B cell (primary cell): Measurements from ENCODE around the gene THAP5. TPM values are rescaled to one million over a fixed set of nuclear protein-coding genes. Genes with fewer than 3 reads are reported as not detected.

Experiments used
- ATAC-seq: fragments of 200-7000 bp; cut with Tn5 transposase; one replicate; pipeline ENCODE4 v1.10.0; 2021; ENCODE audit warnings: low read depth, mild to moderate bottlenecking, moderate number of reproducible peaks, moderate library complexity
- CTCF ChIA-PET: fragments of 350-600 bp; sonication (Branson Sonifier 250); formaldehyde crosslinking; loops from one replicate; lab custom pipeline; 2021; ENCODE audit warnings: antibody characterized with exemption, inconsistent platforms; lab: Charles Lee
- POLR2A ChIA-PET: fragments of 350-600 bp; sonication (Branson Sonifier 250); formaldehyde crosslinking; loops from one replicate; lab custom pipeline; 2021; ENCODE audit warnings: antibody characterized with exemption; lab: Charles Lee
- DNase-seq: peaks from one replicate; pipeline ENCODE4 v3.0.0; 2013
- H2AFZ ChIP-seq: 2 replicates; pipeline ENCODE4 v1.6.1; 2012; ENCODE audit warnings: mild to moderate bottlenecking, low read depth, low read length; ENCODE audit not compliant: insufficient read depth, poor library complexity, severe bottlenecking
- H3K27ac ChIP-seq, 2 donors: 1 replicate in 1 of 2; 2 replicates in 1 of 2; pipeline ENCODE4 v1.5.1; 2012 to 2013; ENCODE audit warnings: low read length in 2 of 2, mild to moderate bottlenecking in 2 of 2, moderate library complexity in 1 of 2
- H3K27me3 ChIP-seq, 4 experiments: fragments of 200-600 bp in 1 of 4; sonication (generic) in 1 of 4; replicated peaks in 1 of 4; 1 replicate in 2 of 4; 2 replicates in 2 of 4; pipeline versions ENCODE4 v1.6.1 to v1.7.0; 2013 to 2016; ENCODE audit warnings: low read length in 3 of 4, mild to moderate bottlenecking in 2 of 4, mixed read lengths in 1 of 4, moderate library complexity in 1 of 4; ENCODE audit not compliant: insufficient read depth in 4 of 4, control insufficient read depth in 3 of 4; ENCODE audit errors: control extremely low read depth in 1 of 4
- H3K36me3 ChIP-seq, 2 experiments: replicated peaks in 1 of 2; 1 replicate in 1 of 2; 2 replicates in 1 of 2; pipeline versions ENCODE4 v1.6.1 to v1.7.1; 2013; ENCODE audit warnings: low read length in 1 of 2; ENCODE audit not compliant: insufficient read depth in 2 of 2, control insufficient read depth in 1 of 2; ENCODE audit errors: control extremely low read depth in 1 of 2, extremely low read depth in 1 of 2
- H3K4me1 ChIP-seq, 2 donors: fragments of 200-600 bp in 1 of 2; sonication (generic) in 1 of 2; 1 replicate in 1 of 2; 2 replicates in 1 of 2; pipeline versions ENCODE4 v1.5.1 to v1.6.1; 2013 to 2017; ENCODE audit warnings: low read length in 2 of 2; ENCODE audit not compliant: control insufficient read depth in 2 of 2, insufficient read depth in 2 of 2
- H3K4me2 ChIP-seq: replicated peaks from 2 replicates; pipeline ENCODE3; 2012; ENCODE audit warnings: mild to moderate bottlenecking, low read depth, low read length; ENCODE audit not compliant: poor library complexity, severe bottlenecking
- H3K4me3 ChIP-seq, 5 experiments: fragments of 200-600 bp in 1 of 5; sonication (generic) in 1 of 5; 1 replicate in 3 of 5; 2 replicates in 2 of 5; pipeline versions ENCODE4 v1.5.1 to v1.7.0; 2011 to 2016; ENCODE audit warnings: low read length in 4 of 5, mild to moderate bottlenecking in 4 of 5, low read depth in 2 of 5, control low read depth in 1 of 5, moderate library complexity in 1 of 5; ENCODE audit not compliant: insufficient read depth in 1 of 5; ENCODE audit errors: control extremely low read depth in 1 of 5, extremely low read depth in 1 of 5
- H3K79me2 ChIP-seq: fragments of 200-600 bp; sonication (generic); one replicate; pipeline ENCODE4 v1.6.0; 2016; ENCODE audit warnings: low read length; ENCODE audit not compliant: control insufficient read depth, insufficient read depth
- H3K9ac ChIP-seq: fragments of 200-600 bp; sonication (generic); 2 replicates; pipeline ENCODE4 v1.6.1; 2017; ENCODE audit warnings: mild to moderate bottlenecking, low read length, moderate library complexity
- H3K9me3 ChIP-seq, 3 donors: one replicate each; pipeline versions ENCODE4 v1.6.1 to v1.7.1; 2013; ENCODE audit warnings: low read length in 2 of 3; ENCODE audit not compliant: control insufficient read depth in 2 of 3, insufficient read depth in 1 of 3; ENCODE audit errors: control extremely low read depth in 1 of 3
- H4K20me1 ChIP-seq: 2 replicates; pipeline ENCODE4 v1.6.0; 2012; ENCODE audit warnings: mild to moderate bottlenecking, low read length; ENCODE audit not compliant: insufficient read depth, control insufficient read depth, poor library complexity, severe bottlenecking
- H3K27ac Mint-ChIP-seq: one replicate; pipeline ENCODE4 v1.8.0; 2021; ENCODE audit warnings: mixed read lengths
- H3K27me3 Mint-ChIP-seq: one replicate; pipeline ENCODE4 v1.8.0; 2021; ENCODE audit warnings: mixed read lengths
- H3K4me1 Mint-ChIP-seq: one replicate; pipeline ENCODE4 v1.8.0; 2021; ENCODE audit warnings: mixed read lengths
- H3K4me3 Mint-ChIP-seq: one replicate; pipeline ENCODE4 v1.8.0; 2021; ENCODE audit warnings: mixed read lengths
- H3K9me3 Mint-ChIP-seq: one replicate; pipeline ENCODE4 v1.8.0; 2022; ENCODE audit warnings: mixed read lengths; ENCODE audit not compliant: insufficient read depth
- CTCF ChIP-seq: fragments of 200-600 bp; IDR thresholded peaks from one replicate; pipeline ENCODE4 v1.8.0; 2022; ENCODE audit warnings: antibody characterized with exemption, mild to moderate bottlenecking
- EZH2 ChIP-seq: IDR thresholded peaks from 2 replicates; pipeline ENCODE4 v1.6.1; 2012; ENCODE audit warnings: borderline replicate concordance, low read depth, mild to moderate bottlenecking, moderate library complexity, low read length; ENCODE audit not compliant: insufficient read depth, poor library complexity, severe bottlenecking
- WGBS: methylation state at CpG from one replicate; pipeline ENCODE4 v1.1.5; 2013; ENCODE audit warnings: missing lambda C conversion rate; ENCODE audit not compliant: insufficient coverage; 5-methylcytosine and 5-hydroxymethylcytosine counted together
- intact Hi-C: fragments of 100-400 bp; cut with micrococcal nuclease; formaldehyde crosslinking; loops from one replicate; pipeline ENCODE4 v1.10.0; 2022
- polyA plus RNA-seq: library from polyadenylated mRNA; depleted of rRNA; stranded (reverse); fragments of >200 nt; gene quantifications from 2 replicates; pipeline ENCODE4 v1.2.3, GENCODE V29; 2012
- total RNA-seq, 2 donors: library from RNA; stranded (reverse); fragments of 120-200 nt in 1 of 2; gene quantifications; 1 replicate in 1 of 2; 2 replicates in 1 of 2; pipeline versions ENCODE4 v1.2.3 to v1.2.4, GENCODE V29; 2013 to 2022

Gene THAP5
- total and polyA plus RNA-seq, 2 donors (not counting 1 experiment from before 2014, with no cell fraction given), result 9.3 to 49.0 TPM

DNA sequence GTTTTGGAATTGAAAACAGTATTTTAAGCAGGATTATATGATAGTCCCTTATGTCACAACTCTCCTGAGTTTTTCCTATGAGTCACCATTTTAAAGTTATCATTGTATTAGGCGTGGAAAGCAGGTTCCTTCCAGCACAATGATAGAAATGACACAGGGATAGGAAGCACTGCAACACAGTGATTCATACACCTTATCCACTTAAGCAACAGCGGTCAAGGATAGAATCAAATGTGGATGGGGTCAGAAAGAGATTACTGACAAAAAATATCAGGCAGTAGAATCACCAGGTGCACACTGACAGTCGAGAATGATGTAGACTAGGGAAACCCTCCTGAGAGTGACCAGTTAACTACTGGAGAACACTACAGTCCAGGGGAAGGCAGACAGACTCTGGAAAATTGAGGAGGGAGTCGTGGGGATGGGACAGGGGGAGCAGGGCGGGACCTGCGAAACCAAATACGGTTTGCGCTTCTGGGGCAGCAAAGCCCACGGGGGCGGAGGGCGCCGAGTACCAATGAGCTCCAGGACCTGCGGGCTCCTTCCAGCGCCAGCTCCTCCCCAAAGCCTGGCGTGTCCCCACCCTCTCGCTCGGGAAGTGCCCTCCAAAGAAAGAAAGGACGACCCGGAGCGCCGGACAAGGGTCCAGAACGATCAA lies 44.0 kb downstream of the THAP5 start:
- Histone ChIP-seq H3K4me1 (peaks cover 34 to 37% of the 10 kb centered on the region in 2 donors), H3K27ac (peak overlapping the region; percentile 94 to 97), H3K27me3 (no peaks in the 10 kb centered on the region), H3K9me3 (no peaks in the 10 kb centered on the region), H3K4me3 (peak overlapping the region; percentile 77 to 97 (median 94)), H3K4me2 (peak overlapping the region; percentile 83), H3K36me3 (peaks cover 2 to 9% of the 10 kb centered on the region in 2 experiments), H4K20me1 (peaks cover 30% of the 10 kb centered on the region), H3K9ac (peak overlapping the region; percentile 89), H3K79me2 (peaks cover 54% of the 10 kb centered on the region), H2AFZ (peak overlapping the region; percentile 79)
- TF ChIP-seq CTCF (no peak), EZH2 (no peak)
- intact Hi-C loops, result loop anchor here (5.0 kb wide), 1 partner anchor 783 kb away; the partner anchor contains the start of gene CBLL1
- CTCF ChIA-PET, result interaction anchor here (0.7 to 5.4 kb wide), 12 partner anchors 10 to 201 kb away, joined by 3 to 44 read pairs (median 5); partner anchors contain the start of genes DNAJB9 and THAP5
- peak overlapping the region; percentile 99 for H3K4me3 Mint-ChIP-seq
- ATAC-seq (peak; percentile 15), DNase-seq (peak; percentile 26)
- H3K4me1 Mint-ChIP-seq, result peaks cover 50% of the 10 kb centered on the region
- POLR2A ChIA-PET, result interaction anchor here (1.0 to 3.4 kb wide), 9 partner anchors 13 to 1357 kb away, joined by 3 to 58 read pairs (median 7); partner anchors contain the start of genes DNAJB9, HBP1 and THAP5
- under 1% methylated on average over 20 of the region's 22 CpGs for WGBS
- peak overlapping the region; percentile 99 for H3K27ac Mint-ChIP-seq
- no peaks in the 10 kb centered on the region for H3K27me3 Mint-ChIP-seq
- no peaks in the 10 kb centered on the region for H3K9me3 Mint-ChIP-seq

DNA sequence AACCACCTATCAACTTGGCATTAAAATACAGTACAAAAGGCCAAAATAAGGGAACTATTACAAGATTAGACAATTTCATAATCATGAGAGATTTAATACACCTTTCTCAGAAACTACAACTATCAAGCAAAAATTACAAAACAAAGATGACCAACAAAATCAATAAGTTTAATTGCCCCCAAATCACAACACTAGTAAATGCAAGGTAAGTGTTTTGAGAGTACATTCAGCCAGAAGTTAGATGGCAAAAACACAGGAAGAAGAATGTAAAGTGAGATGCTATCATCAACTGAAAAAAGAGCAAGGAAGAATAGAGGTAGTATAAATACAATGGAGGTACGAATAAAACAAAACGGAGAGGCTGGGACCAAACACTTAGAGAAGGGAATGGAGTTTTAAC lies 46.7 kb downstream of the THAP5 start:
- intact Hi-C loops, result no loop called here
- Mint-ChIP-seq H3K4me3 (peak overlapping the region; percentile 32), H3K4me1 (peaks cover 62% of the 10 kb centered on the region), H3K9me3 (no peaks in the 10 kb centered on the region), H3K27me3 (no peaks in the 10 kb centered on the region), H3K27ac (no peak overlapping the region)
- peak overlapping the region in 1 of 2 donors; percentile 2 for H3K27ac ChIP-seq
- H3K9ac ChIP-seq, result no peak overlapping the region
- H3K27me3 ChIP-seq, result no peaks in the 10 kb centered on the region
- peak overlapping the region; percentile 4 for H3K4me2 ChIP-seq
- DNase-seq, result no peak
- no CpG with 5 or more reads among the region's 2 CpGs for WGBS
- TF ChIP-seq CTCF (no peak), EZH2 (no peak)
- H3K79me2 ChIP-seq, result peaks cover 80% of the 10 kb centered on the region
- ChIA-PET CTCF (interaction anchor here (1.2 to 5.4 kb wide), 2 partner anchors 10 to 25 kb away, joined by 4 to 44 read pairs; no protein-coding TSS in a partner anchor), POLR2A (no interaction called here)
- H2AFZ ChIP-seq, result no peak overlapping the region
- peaks cover 50% of the 10 kb centered on the region for H4K20me1 ChIP-seq
- ATAC-seq, result no peak
- H3K36me3 ChIP-seq, result peaks cover 13 to 25% of the 10 kb centered on the region in 2 experiments
- H3K4me1 ChIP-seq, result peaks cover 34 to 37% of the 10 kb centered on the region in 2 donors
- peaks cover under 1 to 4% (median 3%) of the 10 kb centered on the region in 3 donors for H3K9me3 ChIP-seq
- no peak overlapping the region for H3K4me3 ChIP-seq
